Stomach (tissue), 4 donors: Measurements from ENCODE around the gene CELF6.

Source experiments
- EP300 ChIP-seq: sonication (generic); formaldehyde crosslinking; IDR thresholded peaks from one replicate; pipeline ENCODE4 v1.6.1; 2017; ENCODE audit warnings: antibody characterized with exemption
- TF ChIP-seq, protein P1 (sequence below), 7 experiments: fragments of 450-650 bp in 4 of 7; fragments of 200-600 bp in 3 of 7; sonication (generic) in 3 of 7; IDR thresholded peaks; one replicate each; pipeline ENCODE4 v1.5.1; 2016 to 2019; ENCODE audit warnings: antibody characterized with exemption in 7 of 7, control low read depth in 2 of 7, mild to moderate bottlenecking in 1 of 7

DNA sequence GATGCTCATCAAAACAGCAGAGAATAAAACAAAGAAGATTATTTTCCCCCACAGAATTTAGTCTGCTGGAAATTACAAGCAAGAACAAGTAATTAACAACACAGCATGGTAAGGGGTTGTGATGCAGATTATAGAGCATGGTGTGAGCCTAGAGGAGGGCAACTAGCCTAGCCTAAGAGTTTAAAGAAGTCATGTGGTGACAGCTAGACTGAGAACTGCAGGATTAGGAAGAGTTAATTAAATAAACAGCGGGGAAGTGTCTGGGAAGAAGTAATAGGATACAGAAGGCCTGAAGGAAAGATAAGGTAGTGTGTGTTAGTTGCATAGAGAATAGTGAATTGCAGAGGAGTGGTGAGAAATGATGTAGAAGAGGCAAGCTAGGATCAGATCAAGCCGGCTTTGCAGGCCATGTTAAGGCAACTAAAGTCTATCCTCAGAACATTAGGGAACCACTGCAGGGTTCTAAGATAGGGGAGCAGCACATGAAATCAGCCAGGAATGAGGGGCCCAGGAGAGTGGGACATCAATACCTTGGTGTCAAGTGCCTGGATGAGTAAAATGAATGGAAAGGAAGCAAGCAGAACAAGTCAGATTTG is 77.1 kb downstream of the CELF6 start:
- TF ChIP-seq, protein P1, sequence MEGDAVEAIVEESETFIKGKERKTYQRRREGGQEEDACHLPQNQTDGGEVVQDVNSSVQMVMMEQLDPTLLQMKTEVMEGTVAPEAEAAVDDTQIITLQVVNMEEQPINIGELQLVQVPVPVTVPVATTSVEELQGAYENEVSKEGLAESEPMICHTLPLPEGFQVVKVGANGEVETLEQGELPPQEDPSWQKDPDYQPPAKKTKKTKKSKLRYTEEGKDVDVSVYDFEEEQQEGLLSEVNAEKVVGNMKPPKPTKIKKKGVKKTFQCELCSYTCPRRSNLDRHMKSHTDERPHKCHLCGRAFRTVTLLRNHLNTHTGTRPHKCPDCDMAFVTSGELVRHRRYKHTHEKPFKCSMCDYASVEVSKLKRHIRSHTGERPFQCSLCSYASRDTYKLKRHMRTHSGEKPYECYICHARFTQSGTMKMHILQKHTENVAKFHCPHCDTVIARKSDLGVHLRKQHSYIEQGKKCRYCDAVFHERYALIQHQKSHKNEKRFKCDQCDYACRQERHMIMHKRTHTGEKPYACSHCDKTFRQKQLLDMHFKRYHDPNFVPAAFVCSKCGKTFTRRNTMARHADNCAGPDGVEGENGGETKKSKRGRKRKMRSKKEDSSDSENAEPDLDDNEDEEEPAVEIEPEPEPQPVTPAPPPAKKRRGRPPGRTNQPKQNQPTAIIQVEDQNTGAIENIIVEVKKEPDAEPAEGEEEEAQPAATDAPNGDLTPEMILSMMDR (IDR thresholded peaks at IDR 0.05) = no peak
- TF ChIP-seq EP300 = no peak
